OCI-LY1 (cell line): ENCODE measurements around the gene ARHGEF37.

Experiments
- H2AFZ ChIP-seq: fragments of 200-600 bp; sonication (generic), shearing (Covaris generic); 2 replicates; pipeline ENCODE4 v1.6.0; 2014; ENCODE audit warnings: antibody characterized with exemption, mild to moderate bottlenecking, low read length
- H3F3A ChIP-seq: fragments of 200-600 bp; sonication (generic), shearing (Covaris generic); 2 replicates; pipeline ENCODE4 v1.6.0; 2014; ENCODE audit warnings: mild to moderate bottlenecking, antibody characterized with exemption, low read length, moderate library complexity; ENCODE audit not compliant: insufficient read depth
- H3K27ac ChIP-seq: fragments of 200-600 bp; sonication (generic); 2 replicates; pipeline ENCODE4 v1.5.1; 2014; ENCODE audit warnings: low read length, mixed run types, mild to moderate bottlenecking, low read depth; ENCODE audit not compliant: poor library complexity, severe bottlenecking
- H3K27me3 ChIP-seq: fragments of 200-600 bp; sonication (generic); 2 replicates; pipeline ENCODE4 v1.6.0; 2014; ENCODE audit warnings: antibody characterized with exemption, mild to moderate bottlenecking, low read length, moderate library complexity; ENCODE audit not compliant: insufficient read depth
- H3K36me3 ChIP-seq: fragments of 200-600 bp; sonication (generic); 2 replicates; pipeline ENCODE4 v1.6.1; 2014; ENCODE audit warnings: mild to moderate bottlenecking, antibody characterized with exemption, low read length, moderate library complexity, mixed read lengths; ENCODE audit not compliant: insufficient read depth
- H3K4me1 ChIP-seq: fragments of 200-600 bp; sonication (generic); 2 replicates; pipeline ENCODE4 v1.5.1; 2014; ENCODE audit warnings: mild to moderate bottlenecking, low read length, moderate library complexity; ENCODE audit not compliant: insufficient read depth, severe bottlenecking
- H3K4me2 ChIP-seq: fragments of 200-600 bp; sonication (generic), shearing (Covaris generic); 2 replicates; pipeline ENCODE4 v1.6.1; 2014; ENCODE audit warnings: low read length
- H3K4me3 ChIP-seq: fragments of 200-600 bp; sonication (generic); 2 replicates; pipeline ENCODE4 v1.5.1; 2014; ENCODE audit warnings: low read length, low read depth, mild to moderate bottlenecking, mixed read lengths; ENCODE audit not compliant: poor library complexity, severe bottlenecking
- H3K79me2 ChIP-seq: fragments of 200-600 bp; shearing (Covaris generic); 2 replicates; pipeline ENCODE4 v1.6.1; 2016; ENCODE audit warnings: mixed run types, low read length, mixed read lengths; ENCODE audit not compliant: insufficient read depth
- H3K9ac ChIP-seq: fragments of 200-600 bp; sonication (generic), shearing (Covaris generic); 2 replicates; pipeline ENCODE4 v1.6.1; 2014; ENCODE audit warnings: mild to moderate bottlenecking, low read length, mixed read lengths
- H3K9me2 ChIP-seq: fragments of 200-600 bp; sonication (generic), shearing (Covaris generic); 2 replicates; pipeline ENCODE4 v1.6.1; 2014; ENCODE audit warnings: low read depth, mild to moderate bottlenecking, low read length, mixed read lengths
- H3K9me3 ChIP-seq: fragments of 200-600 bp; shearing (Covaris generic); 2 replicates; pipeline ENCODE4 v1.6.1; 2014; ENCODE audit warnings: low read length, mixed read lengths
- H4K20me1 ChIP-seq: fragments of 200-600 bp; sonication (generic), shearing (Covaris generic); 2 replicates; pipeline ENCODE4 v1.6.0; 2016; ENCODE audit warnings: mild to moderate bottlenecking, low read length; ENCODE audit not compliant: insufficient read depth
- EZH2 ChIP-seq: fragments of 200-600 bp; sonication (generic), shearing (Covaris generic); IDR thresholded peaks from 2 replicates; pipeline ENCODE4 v1.8.0; 2017; ENCODE audit warnings: borderline replicate concordance, mixed run types, mild to moderate bottlenecking, antibody characterized with exemption, low read length, moderate library complexity, mixed read lengths
- TF ChIP-seq, protein P1 (sequence below): fragments of 200-600 bp; sonication (generic), shearing (Covaris generic); IDR thresholded peaks from 2 replicates; pipeline ENCODE4 v1.5.1; 2017; ENCODE audit warnings: mild to moderate bottlenecking, antibody characterized with exemption, low read length, moderate library complexity, mixed read lengths

Gene ARHGEF37

GRCh38 chr5:149572170-149572569, 9.1 kb upstream of the ARHGEF37 start:
- Histone ChIP-seq H3K36me3 (no peaks in the 10 kb centered on the region), H3K4me2 (no peak overlapping the region), H3K9me2 (no peaks in the 10 kb centered on the region), H3F3A (no peaks in the 10 kb centered on the region), H3K4me1 (no peaks in the 10 kb centered on the region), H3K27ac (no peak overlapping the region), H4K20me1 (no peaks in the 10 kb centered on the region), H3K79me2 (no peaks in the 10 kb centered on the region), H3K9ac (no peak overlapping the region), H2AFZ (no peak overlapping the region), H3K4me3 (no peak overlapping the region), H3K9me3 (no peaks in the 10 kb centered on the region), H3K27me3 (no peaks in the 10 kb centered on the region)
- TF ChIP-seq EZH2: no peak
- TF ChIP-seq, protein P1, sequence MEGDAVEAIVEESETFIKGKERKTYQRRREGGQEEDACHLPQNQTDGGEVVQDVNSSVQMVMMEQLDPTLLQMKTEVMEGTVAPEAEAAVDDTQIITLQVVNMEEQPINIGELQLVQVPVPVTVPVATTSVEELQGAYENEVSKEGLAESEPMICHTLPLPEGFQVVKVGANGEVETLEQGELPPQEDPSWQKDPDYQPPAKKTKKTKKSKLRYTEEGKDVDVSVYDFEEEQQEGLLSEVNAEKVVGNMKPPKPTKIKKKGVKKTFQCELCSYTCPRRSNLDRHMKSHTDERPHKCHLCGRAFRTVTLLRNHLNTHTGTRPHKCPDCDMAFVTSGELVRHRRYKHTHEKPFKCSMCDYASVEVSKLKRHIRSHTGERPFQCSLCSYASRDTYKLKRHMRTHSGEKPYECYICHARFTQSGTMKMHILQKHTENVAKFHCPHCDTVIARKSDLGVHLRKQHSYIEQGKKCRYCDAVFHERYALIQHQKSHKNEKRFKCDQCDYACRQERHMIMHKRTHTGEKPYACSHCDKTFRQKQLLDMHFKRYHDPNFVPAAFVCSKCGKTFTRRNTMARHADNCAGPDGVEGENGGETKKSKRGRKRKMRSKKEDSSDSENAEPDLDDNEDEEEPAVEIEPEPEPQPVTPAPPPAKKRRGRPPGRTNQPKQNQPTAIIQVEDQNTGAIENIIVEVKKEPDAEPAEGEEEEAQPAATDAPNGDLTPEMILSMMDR: no peak

DNA sequence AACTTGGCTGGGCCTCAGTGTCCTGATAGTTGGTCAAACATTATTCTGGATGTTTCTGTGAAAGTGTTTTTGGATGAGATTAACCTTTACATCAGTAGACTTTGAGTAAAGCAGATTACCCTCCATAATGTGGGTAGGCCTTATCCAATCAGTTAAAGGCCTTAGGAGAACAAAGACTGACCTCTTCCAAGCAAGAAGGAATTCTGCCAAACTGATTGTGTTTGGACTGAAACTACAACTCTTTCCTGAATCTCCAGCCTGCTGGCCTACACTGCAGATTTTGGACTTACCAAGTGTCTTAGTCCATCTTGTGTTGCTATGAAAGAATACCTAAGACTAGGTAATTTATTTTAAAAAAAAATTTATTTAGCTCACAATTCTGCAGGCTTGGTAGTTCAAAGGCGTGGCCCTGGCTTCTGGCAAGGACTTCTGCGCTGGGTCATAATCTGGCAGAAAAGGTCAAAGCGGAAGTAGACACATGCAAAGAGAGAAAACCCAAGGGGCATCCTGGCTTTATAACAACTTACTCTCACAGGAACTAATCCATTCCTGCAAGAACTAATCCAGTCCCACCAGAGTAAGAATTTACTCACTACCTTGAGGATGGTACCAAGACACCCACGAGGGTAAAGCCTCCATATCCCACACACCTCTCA, 8.6 kb upstream of the ARHGEF37 start:
- TF ChIP-seq, protein P1: no peak
- no peak for TF ChIP-seq EZH2
- Histone ChIP-seq H4K20me1 (no peaks in the 10 kb centered on the region), H3K4me1 (no peaks in the 10 kb centered on the region), H3K9ac (no peak overlapping the region), H3F3A (no peaks in the 10 kb centered on the region), H3K9me2 (no peaks in the 10 kb centered on the region), H3K27ac (no peak overlapping the region), H3K4me2 (no peak overlapping the region), H3K36me3 (no peaks in the 10 kb centered on the region), H3K9me3 (no peaks in the 10 kb centered on the region), H3K79me2 (no peaks in the 10 kb centered on the region), H3K4me3 (no peak overlapping the region), H2AFZ (no peak overlapping the region), H3K27me3 (no peaks in the 10 kb centered on the region)

GRCh38 chr5:149575131-149575530, 6.2 kb upstream of the ARHGEF37 start:
- H2AFZ ChIP-seq: no peak overlapping the region
- H4K20me1 ChIP-seq: no peaks in the 10 kb centered on the region
- H3F3A ChIP-seq: no peaks in the 10 kb centered on the region
- H3K9me2 ChIP-seq: no peaks in the 10 kb centered on the region
- H3K27me3 ChIP-seq: no peaks in the 10 kb centered on the region
- H3K27ac ChIP-seq: no peak overlapping the region
- H3K4me2 ChIP-seq: no peak overlapping the region
- H3K4me1 ChIP-seq: no peaks in the 10 kb centered on the region
- TF ChIP-seq EZH2: no peak
- TF ChIP-seq, protein P1: no peak
- H3K79me2 ChIP-seq: no peaks in the 10 kb centered on the region
- no peak overlapping the region for H3K9ac ChIP-seq
- no peaks in the 10 kb centered on the region for H3K9me3 ChIP-seq
- no peaks in the 10 kb centered on the region for H3K36me3 ChIP-seq
- H3K4me3 ChIP-seq: no peak overlapping the region
